ENCODE measurements around the gene TMEM17. TPM values are rescaled to one million over a fixed set of nuclear protein-coding genes. Genes with fewer than 3 reads are reported as not detected.
A peak's percentile ranks its signal among the peaks of the same experiment; 100 is the strongest.

The TMEM17 gene
- total and polyA plus RNA-seq, 2 of the 13 experiments (the other 11 are each of a cell fraction or from before 2014, with no cell fraction given) = 0.22 to 0.50 TPM

- TF ChIP-seq, protein P1, sequence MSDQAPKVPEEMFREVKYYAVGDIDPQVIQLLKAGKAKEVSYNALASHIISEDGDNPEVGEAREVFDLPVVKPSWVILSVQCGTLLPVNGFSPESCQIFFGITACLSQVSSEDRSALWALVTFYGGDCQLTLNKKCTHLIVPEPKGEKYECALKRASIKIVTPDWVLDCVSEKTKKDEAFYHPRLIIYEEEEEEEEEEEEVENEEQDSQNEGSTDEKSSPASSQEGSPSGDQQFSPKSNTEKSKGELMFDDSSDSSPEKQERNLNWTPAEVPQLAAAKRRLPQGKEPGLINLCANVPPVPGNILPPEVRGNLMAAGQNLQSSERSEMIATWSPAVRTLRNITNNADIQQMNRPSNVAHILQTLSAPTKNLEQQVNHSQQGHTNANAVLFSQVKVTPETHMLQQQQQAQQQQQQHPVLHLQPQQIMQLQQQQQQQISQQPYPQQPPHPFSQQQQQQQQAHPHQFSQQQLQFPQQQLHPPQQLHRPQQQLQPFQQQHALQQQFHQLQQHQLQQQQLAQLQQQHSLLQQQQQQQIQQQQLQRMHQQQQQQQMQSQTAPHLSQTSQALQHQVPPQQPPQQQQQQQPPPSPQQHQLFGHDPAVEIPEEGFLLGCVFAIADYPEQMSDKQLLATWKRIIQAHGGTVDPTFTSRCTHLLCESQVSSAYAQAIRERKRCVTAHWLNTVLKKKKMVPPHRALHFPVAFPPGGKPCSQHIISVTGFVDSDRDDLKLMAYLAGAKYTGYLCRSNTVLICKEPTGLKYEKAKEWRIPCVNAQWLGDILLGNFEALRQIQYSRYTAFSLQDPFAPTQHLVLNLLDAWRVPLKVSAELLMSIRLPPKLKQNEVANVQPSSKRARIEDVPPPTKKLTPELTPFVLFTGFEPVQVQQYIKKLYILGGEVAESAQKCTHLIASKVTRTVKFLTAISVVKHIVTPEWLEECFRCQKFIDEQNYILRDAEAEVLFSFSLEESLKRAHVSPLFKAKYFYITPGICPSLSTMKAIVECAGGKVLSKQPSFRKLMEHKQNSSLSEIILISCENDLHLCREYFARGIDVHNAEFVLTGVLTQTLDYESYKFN (CRISPR knock-in tag; conservative IDR thresholded peaks at IDR 0.05) = 0 out of 2 replicates have a peak, but pooled peaks have one; percentile 52
- TF ChIP-seq TCF12 (IDR thresholded peaks at IDR 0.05) (no peak), TCF12 (CRISPR knock-in tag; IDR thresholded peaks at IDR 0.05) (peak; percentile 83), GTF3A (CRISPR knock-in tag; conservative IDR thresholded peaks at IDR 0.05) (peak; percentile 94; the same call in 1 of the 2 replicates), JDP2 (CRISPR knock-in tag; IDR thresholded peaks at IDR 0.05; ENCODE audit: borderline replicate concordance) (no peak), HMG20B (CRISPR knock-in tag; conservative IDR thresholded peaks at IDR 0.05) (no peak), BHLHE40 (IDR thresholded peaks at IDR 0.05; ENCODE audit: low read length) (no peak), CENPX (CRISPR knock-in tag; IDR thresholded peaks at IDR 0.05) (no peak), TBP (CRISPR knock-in tag; IDR thresholded peaks at IDR 0.05) (0 out of 2 replicates have a peak, but pooled peaks have one; percentile 87), ZNF670 (CRISPR knock-in tag; IDR thresholded peaks at IDR 0.05; ENCODE audit: borderline replicate concordance) (0 out of 2 replicates have a peak, but pooled peaks have one; percentile 59), ZNF883 (CRISPR knock-in tag; IDR thresholded peaks at IDR 0.05; ENCODE audit: not compliant biosample characterization) (peak; percentile 91), MXD3 (CRISPR knock-in tag; IDR thresholded peaks at IDR 0.05) (peak; percentile 70), IRF9 (CRISPR knock-in tag; IDR thresholded peaks at IDR 0.05; ENCODE audit: borderline replicate concordance) (peak; percentile 85; the same call in 1 of the 2 replicates), ZBTB44 (CRISPR knock-in tag; IDR thresholded peaks at IDR 0.05) (peak; percentile 7; the same call in 1 of the 2 replicates), ZFP82 (CRISPR knock-in tag; IDR thresholded peaks at IDR 0.05; ENCODE audit: borderline replicate concordance) (no peak), XBP1 (CRISPR knock-in tag; IDR thresholded peaks at IDR 0.05) (no peak), POLR2AphosphoS2 (IDR thresholded peaks at IDR 0.05; ENCODE audit: low read depth, low read length) (no peak), ZNF280D (CRISPR knock-in tag; IDR thresholded peaks at IDR 0.05) (no peak), ZNF207 (IDR thresholded peaks at IDR 0.05; ENCODE audit: borderline replicate concordance) (no peak)
These were observed 49.1 kb downstream of the TMEM17 start (continued) for GRCh38 chr2:62456721-62457539.
